SU-DHL-6 (cell line): ENCODE results near the gene BRD4.

Source experiments
- CTCF ChIP-seq: fragments of 200-600 bp; sonication (generic); IDR thresholded peaks from one replicate; pipeline ENCODE4 v1.5.1; 2017; ENCODE audit warnings: antibody characterized with exemption, mild to moderate bottlenecking, low read length, moderate library complexity; ENCODE audit not compliant: insufficient read depth, poor library complexity, severe bottlenecking
- EZH2phosphoT487 ChIP-seq: fragments of 200-600 bp; sonication (generic), shearing (Covaris generic); conservative IDR thresholded peaks from 2 replicates; pipeline ENCODE4 v1.6.1; 2018; ENCODE audit warnings: mild to moderate bottlenecking, antibody characterized with exemption, low read length, moderate library complexity, mixed read lengths

DNA sequence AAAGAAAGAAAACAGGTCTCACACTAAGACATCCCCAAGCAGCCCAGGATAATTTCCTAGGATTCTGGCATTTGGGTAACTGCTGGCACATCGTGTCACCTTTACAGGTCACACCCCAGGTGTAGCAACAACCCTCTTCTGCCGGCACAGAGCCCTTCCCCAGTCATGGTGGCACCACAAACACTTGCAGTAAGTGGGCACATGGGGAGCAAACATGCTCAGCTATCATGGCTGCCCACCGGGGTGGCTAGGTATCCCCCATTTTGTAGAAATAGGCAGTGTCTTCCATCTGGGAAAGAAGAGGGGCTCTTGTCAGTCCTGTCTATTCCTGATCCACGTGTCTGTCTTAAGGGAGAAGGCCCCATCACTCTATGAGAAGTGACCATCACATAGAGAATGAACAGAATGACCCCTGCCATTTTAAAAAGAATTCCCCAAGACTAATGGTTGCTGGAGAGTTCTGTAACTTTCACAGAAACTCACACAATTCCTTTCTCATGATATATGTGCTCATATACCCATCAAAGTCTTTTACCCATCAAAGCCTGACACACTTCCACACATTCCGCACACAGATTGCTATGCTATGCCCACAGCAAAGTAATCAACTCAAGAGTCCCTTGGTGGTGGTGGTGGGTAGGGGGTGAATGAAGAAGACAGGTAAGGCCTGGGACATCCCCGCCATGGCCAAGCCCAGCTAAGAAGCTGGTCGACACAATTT lies 33.3 kb downstream of the BRD4 start:
- TF ChIP-seq CTCF = no peak
- TF ChIP-seq EZH2phosphoT487 = no peak
